ENCODE data around the gene TSPAN5. TPM values are rescaled to one million over a fixed set of nuclear protein-coding genes. Genes with fewer than 3 reads are reported as not detected.

TSPAN5 gene
- polyA plus RNA-seq, 1 donor (not counting 4 experiments of a cell fraction or from before 2014, with no cell fraction given) = 45.5 TPM

DNA sequence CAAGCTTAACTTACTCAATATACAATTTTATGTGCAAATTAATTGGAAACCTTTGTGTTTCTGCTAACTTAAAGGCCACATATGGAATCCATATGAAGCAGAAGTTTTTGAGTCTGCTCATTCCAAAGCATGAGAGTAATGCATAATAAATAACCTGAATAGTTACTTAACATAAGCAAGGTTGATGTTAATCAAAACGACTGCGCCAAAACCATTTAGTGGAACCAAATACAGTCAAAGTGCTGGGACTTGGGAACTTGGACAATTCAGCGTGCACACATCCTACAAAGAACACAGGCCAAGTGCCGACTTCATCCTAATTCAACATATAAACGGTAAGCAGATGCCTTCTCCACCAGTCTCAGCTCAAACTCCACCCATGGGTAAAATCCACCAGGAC is 17.0 kb downstream of the TSPAN5 start:
- DNase-seq (ENCODE audit: low read depth, low spot score) = no peak
- TF ChIP-seq, protein P1, sequence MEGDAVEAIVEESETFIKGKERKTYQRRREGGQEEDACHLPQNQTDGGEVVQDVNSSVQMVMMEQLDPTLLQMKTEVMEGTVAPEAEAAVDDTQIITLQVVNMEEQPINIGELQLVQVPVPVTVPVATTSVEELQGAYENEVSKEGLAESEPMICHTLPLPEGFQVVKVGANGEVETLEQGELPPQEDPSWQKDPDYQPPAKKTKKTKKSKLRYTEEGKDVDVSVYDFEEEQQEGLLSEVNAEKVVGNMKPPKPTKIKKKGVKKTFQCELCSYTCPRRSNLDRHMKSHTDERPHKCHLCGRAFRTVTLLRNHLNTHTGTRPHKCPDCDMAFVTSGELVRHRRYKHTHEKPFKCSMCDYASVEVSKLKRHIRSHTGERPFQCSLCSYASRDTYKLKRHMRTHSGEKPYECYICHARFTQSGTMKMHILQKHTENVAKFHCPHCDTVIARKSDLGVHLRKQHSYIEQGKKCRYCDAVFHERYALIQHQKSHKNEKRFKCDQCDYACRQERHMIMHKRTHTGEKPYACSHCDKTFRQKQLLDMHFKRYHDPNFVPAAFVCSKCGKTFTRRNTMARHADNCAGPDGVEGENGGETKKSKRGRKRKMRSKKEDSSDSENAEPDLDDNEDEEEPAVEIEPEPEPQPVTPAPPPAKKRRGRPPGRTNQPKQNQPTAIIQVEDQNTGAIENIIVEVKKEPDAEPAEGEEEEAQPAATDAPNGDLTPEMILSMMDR (optimal IDR thresholded peaks at IDR 0.05 in 1 of 3, IDR thresholded peaks at IDR 0.05 in 1 of 3, conservative IDR thresholded peaks at IDR 0.05 in 1 of 3; ENCODE audit: extremely low read depth in 1 of 3, insufficient read depth in 2 of 3, low read length in 3 of 3) = no peak
- no peaks in the 10 kb centered on the region for H3K9me3 ChIP-seq (ENCODE audit: control insufficient read depth, low read depth, low read length)
- no peaks in the 10 kb centered on the region for H3K36me3 ChIP-seq (ENCODE audit: control insufficient read depth in 2 of 2, extremely low read depth in 1 of 2, insufficient read depth in 2 of 2, low read length in 2 of 2)
- FAIRE-seq = no peak
- H3K9ac ChIP-seq (ENCODE audit: control insufficient read depth, extremely low read depth, insufficient read depth, low read length) = no peak overlapping the region
- no peaks in the 10 kb centered on the region for H3K27me3 ChIP-seq (ENCODE audit: control insufficient read depth, extremely low read depth, insufficient read depth, low read length)
- H3K79me2 ChIP-seq (ENCODE audit: control insufficient read depth, insufficient read depth, low read length) = peaks cover 81% of the 10 kb centered on the region
- no peak overlapping the region for H3K27ac ChIP-seq (ENCODE audit: control insufficient read depth, insufficient read depth, low read length)
- H4K20me1 ChIP-seq (ENCODE audit: control insufficient read depth, extremely low read depth, insufficient read depth, low read length) = no peaks in the 10 kb centered on the region
- H2AFZ ChIP-seq (ENCODE audit: control insufficient read depth, low read length) = no peak overlapping the region
- no peak overlapping the region for H3K4me2 ChIP-seq (ENCODE audit: control insufficient read depth, extremely low read depth, insufficient read depth, low read depth, low read length)
- peaks cover 9% of the 10 kb centered on the region for H3K4me1 ChIP-seq (ENCODE audit: control insufficient read depth, extremely low read depth, insufficient read depth, low read length)
- dilution Hi-C loops (cut with MboI; ENCODE audit: extremely low pct_ligation_motif_present, low sequenced_read_pairs) = no loop called here
- no peaks in the 10 kb centered on the region for H3K9me1 ChIP-seq (ENCODE audit: control insufficient read depth, extremely low read depth, insufficient read depth, low read length)
- no peak overlapping the region for H3K4me3 ChIP-seq (ENCODE audit: control insufficient read depth in 2 of 3, extremely low read depth in 1 of 3, insufficient read depth in 2 of 3, low read depth in 1 of 3, low read length in 3 of 3)

DNA sequence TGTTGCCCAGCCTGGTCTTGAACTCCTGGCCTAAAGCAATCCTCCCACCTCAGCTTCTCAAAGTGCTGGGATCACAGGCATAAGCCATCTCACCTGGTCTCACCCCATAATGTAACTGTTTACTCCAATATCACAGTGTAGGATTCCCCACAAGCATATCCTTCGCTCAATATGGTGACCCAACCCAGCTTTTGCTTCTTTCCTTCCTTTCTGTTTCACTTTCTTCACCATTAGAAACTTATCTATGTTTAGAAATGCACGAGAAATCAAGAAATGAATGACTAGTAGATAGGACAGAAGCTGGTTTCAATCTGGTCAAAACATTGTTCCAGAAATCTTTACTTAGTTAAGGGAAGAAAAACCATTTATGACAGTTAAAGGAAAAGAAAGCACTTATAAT is 18.9 kb downstream of the TSPAN5 start:
- peaks cover 82% of the 10 kb centered on the region for H3K79me2 ChIP-seq (ENCODE audit: control insufficient read depth, insufficient read depth, low read length)
- H3K27me3 ChIP-seq (ENCODE audit: control insufficient read depth, extremely low read depth, insufficient read depth, low read length) = no peaks in the 10 kb centered on the region
- no peak overlapping the region for H3K4me3 ChIP-seq (ENCODE audit: control insufficient read depth in 2 of 3, extremely low read depth in 1 of 3, insufficient read depth in 2 of 3, low read depth in 1 of 3, low read length in 3 of 3)
- H3K4me1 ChIP-seq (ENCODE audit: control insufficient read depth, extremely low read depth, insufficient read depth, low read length) = peaks cover 9% of the 10 kb centered on the region
- no peaks in the 10 kb centered on the region for H3K9me3 ChIP-seq (ENCODE audit: control insufficient read depth, low read depth, low read length)
- no peaks in the 10 kb centered on the region for H3K9me1 ChIP-seq (ENCODE audit: control insufficient read depth, extremely low read depth, insufficient read depth, low read length)
- no peak for FAIRE-seq
- no peak overlapping the region for H3K27ac ChIP-seq (ENCODE audit: control insufficient read depth, insufficient read depth, low read length)
- H4K20me1 ChIP-seq (ENCODE audit: control insufficient read depth, extremely low read depth, insufficient read depth, low read length) = no peaks in the 10 kb centered on the region
- H3K9ac ChIP-seq (ENCODE audit: control insufficient read depth, extremely low read depth, insufficient read depth, low read length) = no peak overlapping the region
- H3K4me2 ChIP-seq (ENCODE audit: control insufficient read depth, extremely low read depth, insufficient read depth, low read depth, low read length) = no peak overlapping the region
- no peak for DNase-seq (ENCODE audit: low read depth, low spot score)
- no peak for TF ChIP-seq EZH2 (IDR thresholded peaks at IDR 0.05; ENCODE audit: low read length)
- TF ChIP-seq, protein P1 (optimal IDR thresholded peaks at IDR 0.05 in 1 of 3, IDR thresholded peaks at IDR 0.05 in 1 of 3, conservative IDR thresholded peaks at IDR 0.05 in 1 of 3; ENCODE audit: extremely low read depth in 1 of 3, insufficient read depth in 2 of 3, low read length in 3 of 3) = no peak
- H2AFZ ChIP-seq (ENCODE audit: control insufficient read depth, low read length) = no peak overlapping the region
- dilution Hi-C loops (cut with MboI; ENCODE audit: extremely low pct_ligation_motif_present, low sequenced_read_pairs) = no loop called here
- H3K36me3 ChIP-seq (ENCODE audit: control insufficient read depth in 2 of 2, extremely low read depth in 1 of 2, insufficient read depth in 2 of 2, low read length in 2 of 2) = no peaks in the 10 kb centered on the region
